HL-60/S4 treated with phorbol 12-myristate 13-acetate at 8.2 ng/mL for 4 days and 3 days (cell line): ENCODE results near the gene ARL6IP5.

Source experiments
- in situ Hi-C: fragments of 300-500 bp; cut with MboI; formaldehyde crosslinking; loops from 2 replicates; pipeline ENCODE4 v1.15.0; 2022; ENCODE audit warnings: low sequenced_read_pairs

ARL6IP5 gene

DNA sequence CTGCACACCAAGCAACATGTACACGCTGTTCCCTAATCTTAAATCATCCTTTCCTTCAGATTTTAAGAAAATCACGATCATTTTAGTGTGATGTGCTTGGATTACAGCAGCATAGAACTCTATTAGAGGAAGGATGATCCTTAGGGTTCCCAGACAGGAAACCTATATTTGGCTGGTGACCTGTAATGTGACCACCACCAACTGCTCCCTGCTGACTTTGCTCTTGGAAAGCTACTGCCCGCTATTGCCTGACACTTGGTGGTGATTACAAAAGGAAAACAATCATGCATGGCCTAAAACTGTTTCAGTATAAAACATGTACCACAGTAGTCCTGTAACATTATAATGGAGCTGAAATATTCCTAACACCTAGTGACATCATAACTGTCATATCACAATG lies 64.8 kb downstream of the ARL6IP5 start:
- in situ Hi-C loops, result no loop called here
